ENCODE measurements around the gene GAGE12F.
"Not testable (repeated sequence)": the region's sequence is repeated elsewhere in the genome, so short reads cannot be mapped to it uniquely, and the experiment has no call there.

The GAGE12F gene

GRCh38 chrX:49560542-49560941 lies at the start of gene GAGE12F:
GAGE12F (plus strand) TSS chrX:49560842; CDS start chrX:49561997, 1,155 bp downstream.
- not testable (repeated sequence) for DNase-seq

- DNase-seq: not testable (repeated sequence)
Measured at GRCh38 chrX:49531877-49532276, 28.8 kb upstream of the GAGE12F start, which contains the start of gene GAGE12C. GAGE12C (plus strand) TSS chrX:49532177; CDS start chrX:49533332, 1,155 bp downstream.

- not testable (repeated sequence) for DNase-seq
Measured at GRCh38 chrX:49541433-49541832, 19.2 kb upstream of the GAGE12F start, which contains the start of gene GAGE12D. GAGE12D (plus strand) TSS chrX:49541733; CDS start chrX:49542888, 1,155 bp downstream.

GRCh38 chrX:49550989-49551388 lies 9.7 kb upstream of the GAGE12F start, which contains the start of gene GAGE12E:
GAGE12E (plus strand) TSS chrX:49551289; CDS start chrX:49552444, 1,155 bp downstream.
- not testable (repeated sequence) for DNase-seq

- DNase-seq: not testable (repeated sequence)
Measured at GRCh38 chrX:49568728-49569127, 8.1 kb downstream of the GAGE12F start.

GRCh38 chrX:49569152-49569551 lies 8.5 kb downstream of the GAGE12F start:
- not testable (repeated sequence) for DNase-seq

- DNase-seq: not testable (repeated sequence)
Measured at GRCh38 chrX:49570100-49570499, 9.5 kb downstream of the GAGE12F start, which contains the start of gene GAGE12G. GAGE12G (plus strand) TSS chrX:49570400; CDS start chrX:49571555, 1,155 bp downstream.

GRCh38 chrX:49579649-49580048 lies 19.0 kb downstream of the GAGE12F start, which contains the start of gene GAGE12H:
GAGE12H (plus strand) TSS chrX:49579949; CDS start chrX:49581104, 1,155 bp downstream.
- DNase-seq: not testable (repeated sequence)

- DNase-seq: not testable (repeated sequence)
Measured at GRCh38 chrX:49589196-49589595, 28.6 kb downstream of the GAGE12F start, which contains the start of gene GAGE2A. GAGE2A (plus strand) TSS chrX:49589496; CDS start chrX:49590651, 1,155 bp downstream.

GRCh38 chrX:49589769-49590478 lies 29.3 kb downstream of the GAGE12F start:
- not testable (repeated sequence) for DNase-seq

- DNase-seq: not testable (repeated sequence)
Measured at GRCh38 chrX:49590488-49590887, 29.8 kb downstream of the GAGE12F start.

- not testable (repeated sequence) for DNase-seq
Measured at GRCh38 chrX:49598720-49599119, 38.1 kb downstream of the GAGE12F start, which contains the start of gene GAGE1. GAGE1 (plus strand) TSS chrX:49599020; CDS start chrX:49600175, 1,155 bp downstream.

- DNase-seq: no peak
Measured at GRCh38 chrX:49610718-49611310, 50.2 kb downstream of the GAGE12F start.
